ENCODE measurements around the gene SGSM1. TPM values are rescaled to one million over a fixed set of nuclear protein-coding genes. Genes with fewer than 3 reads are reported as not detected.
"Not testable (repeated sequence)": the region's sequence is repeated elsewhere in the genome, so short reads cannot be mapped to it uniquely, and the experiment has no call there.

Gene SGSM1
- total RNA-seq, 2 donors from 2014 or later = 0.17 to 0.75 TPM

DNA sequence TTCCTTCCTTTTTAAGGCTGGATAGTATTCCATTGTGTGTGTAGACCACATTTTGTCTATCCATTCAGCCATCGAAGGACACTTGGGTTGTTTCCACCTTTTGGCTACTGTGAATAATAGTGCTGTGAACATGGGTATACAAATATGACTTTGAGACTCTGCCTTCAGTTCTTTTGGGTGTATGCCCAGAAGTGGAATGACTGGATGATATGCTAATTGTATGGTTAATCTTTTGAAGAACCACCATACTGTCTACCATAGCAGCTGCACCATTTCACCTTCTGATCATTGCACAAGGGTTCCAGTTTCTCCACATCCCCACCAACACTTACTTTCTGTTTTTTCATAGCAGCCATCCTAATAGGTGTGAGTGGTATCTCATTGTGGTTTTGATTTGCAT lies 30.3 kb downstream of the SGSM1 start:
- DNase-seq (ENCODE audit: low spot score) = no peak
- Mint-ChIP-seq H3K27me3 (no peaks in the 10 kb centered on the region), H3K36me3 (no peaks in the 10 kb centered on the region), H3K9me3 (no peaks in the 10 kb centered on the region), H3K4me1 (ENCODE audit: low read depth in 2 of 2) (peaks cover 19 to 26% of the 10 kb centered on the region in 2 donors), H3K4me3 (no peak overlapping the region), H3K27ac (no peak overlapping the region)
- ATAC-seq = peak in 1 of 2 donors; percentile 51

DNA sequence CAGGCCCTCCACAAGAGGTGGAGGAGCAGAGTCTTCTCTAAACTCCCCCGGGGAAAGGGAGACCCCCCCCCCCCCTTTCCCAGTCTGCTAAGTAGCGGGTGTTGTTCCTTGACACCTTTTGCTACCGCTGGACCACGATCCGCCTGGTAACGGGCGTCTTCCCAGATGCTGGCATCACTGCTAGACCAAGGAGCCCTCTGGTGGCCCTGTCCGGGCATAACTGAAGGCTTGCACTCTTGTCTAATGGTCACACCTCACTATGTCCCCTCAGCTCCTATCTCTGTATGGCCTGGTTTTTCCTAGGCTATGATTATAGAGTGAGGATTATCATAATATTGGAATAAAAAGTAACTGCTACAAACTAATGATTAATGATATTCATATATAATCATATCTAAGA lies 31.5 kb downstream of the SGSM1 start:
- H3K36me3 Mint-ChIP-seq; DNase-seq (ENCODE audit: low spot score); H3K27me3 Mint-ChIP-seq; H3K4me3 Mint-ChIP-seq; ATAC-seq; H3K9me3 Mint-ChIP-seq; H3K27ac Mint-ChIP-seq: not testable (repeated sequence)
- peaks cover 22 to 28% of the 10 kb centered on the region in 2 donors for H3K4me1 Mint-ChIP-seq (ENCODE audit: low read depth in 2 of 2)

DNA sequence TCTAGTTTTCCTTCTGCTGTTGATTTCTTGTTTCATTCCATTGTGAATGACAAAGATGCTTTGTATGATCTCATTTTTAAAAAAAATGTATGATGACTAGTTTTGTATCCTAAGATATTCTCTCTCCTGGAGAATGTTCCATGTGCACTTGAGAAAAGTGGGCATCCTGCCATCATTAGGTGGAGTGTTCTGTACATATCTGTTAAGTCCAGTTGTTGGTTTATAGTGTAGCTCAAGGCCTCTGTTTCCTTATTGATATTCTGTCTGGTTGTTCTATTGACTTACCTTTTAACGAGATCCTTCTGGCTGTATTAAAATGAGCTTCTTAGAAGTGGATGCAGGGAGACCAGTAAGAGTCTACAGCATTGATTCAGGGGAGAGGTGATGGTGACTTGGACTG lies 35.2 kb downstream of the SGSM1 start:
- no peak for ATAC-seq
- H3K27ac Mint-ChIP-seq = no peak overlapping the region
- no peaks in the 10 kb centered on the region for H3K27me3 Mint-ChIP-seq
- H3K9me3 Mint-ChIP-seq = no peaks in the 10 kb centered on the region
- H3K36me3 Mint-ChIP-seq = no peaks in the 10 kb centered on the region
- peaks cover 48% of the 10 kb centered on the region in 2 donors for H3K4me1 Mint-ChIP-seq (ENCODE audit: low read depth in 2 of 2)
- DNase-seq (ENCODE audit: low spot score) = no peak
- H3K4me3 Mint-ChIP-seq = no peak overlapping the region

DNA sequence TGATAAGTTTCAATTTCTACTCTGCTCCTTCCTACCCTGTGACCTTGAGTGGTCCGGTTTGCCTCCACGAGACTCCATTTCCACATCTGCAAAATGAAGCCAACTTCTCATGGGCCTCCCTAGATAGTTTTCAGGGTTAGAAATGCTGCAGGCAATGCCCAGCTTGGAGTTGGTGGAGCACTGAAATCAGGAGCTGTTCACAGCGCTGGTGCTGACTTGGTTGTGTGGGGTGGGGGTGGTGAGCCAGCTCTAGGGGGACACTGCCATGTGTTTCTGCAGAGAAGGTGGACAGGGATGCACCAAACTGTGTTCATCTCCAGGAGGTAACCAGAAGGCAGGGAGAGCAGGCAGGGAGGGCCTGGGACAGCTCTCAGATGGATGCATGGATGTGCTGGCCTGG lies 37.0 kb downstream of the SGSM1 start:
- H3K27ac Mint-ChIP-seq = no peak overlapping the region
- no peaks in the 10 kb centered on the region for H3K36me3 Mint-ChIP-seq
- DNase-seq (ENCODE audit: low spot score) (no peak), ATAC-seq (no peak)
- H3K4me3 Mint-ChIP-seq = no peak overlapping the region
- H3K27me3 Mint-ChIP-seq = no peaks in the 10 kb centered on the region
- H3K9me3 Mint-ChIP-seq = no peaks in the 10 kb centered on the region
- peaks cover 42 to 49% of the 10 kb centered on the region in 2 donors for H3K4me1 Mint-ChIP-seq (ENCODE audit: low read depth in 2 of 2)

DNA sequence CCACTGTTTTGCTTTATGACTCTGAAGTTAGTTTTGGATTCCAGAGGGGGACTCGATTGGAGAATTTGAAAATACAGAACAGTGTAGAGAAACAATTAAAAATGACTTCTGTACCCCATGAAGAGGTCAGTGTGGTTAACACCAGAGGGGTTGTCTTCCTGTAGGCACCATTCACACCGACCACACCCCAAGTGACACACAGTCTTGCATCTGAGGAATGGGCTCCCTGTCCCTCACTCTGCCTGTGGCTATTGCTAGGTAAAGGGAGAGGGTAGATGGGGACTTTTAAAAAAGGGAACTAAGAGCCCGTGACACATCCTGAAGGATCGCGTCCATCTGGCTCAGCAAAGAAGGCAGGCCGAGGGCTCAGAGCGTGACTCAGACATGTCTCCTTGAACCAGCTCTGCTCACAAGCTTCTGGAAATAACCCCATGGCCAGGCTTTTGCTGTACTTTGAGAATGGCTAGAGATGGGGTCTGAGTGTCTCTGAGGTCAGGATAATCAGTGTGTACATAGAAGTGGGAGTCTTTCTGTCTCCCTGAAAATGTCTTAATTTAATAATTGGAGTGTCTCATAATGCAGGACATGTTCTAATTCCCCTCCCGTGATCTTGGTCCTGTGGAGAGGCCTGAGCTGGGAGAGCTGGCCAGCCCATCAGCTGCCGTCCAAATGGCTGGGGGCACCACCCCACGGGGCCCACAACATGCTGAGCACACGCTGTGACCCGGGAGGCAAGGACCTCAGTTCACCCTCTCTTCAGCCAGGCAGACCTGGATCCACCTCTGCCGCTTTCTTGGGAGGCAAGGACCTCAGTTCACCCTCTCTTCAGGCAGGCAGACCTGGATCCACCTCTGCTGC lies 39.3 kb downstream of the SGSM1 start:
- H3K4me1 Mint-ChIP-seq (ENCODE audit: low read depth in 2 of 2) = peaks cover 45 to 48% of the 10 kb centered on the region in 2 donors
- H3K27me3 Mint-ChIP-seq = no peaks in the 10 kb centered on the region
- H3K9me3 Mint-ChIP-seq = no peaks in the 10 kb centered on the region
- H3K27ac Mint-ChIP-seq = peak overlapping the region; percentile 21 to 36
- no peaks in the 10 kb centered on the region for H3K36me3 Mint-ChIP-seq
- no peak for DNase-seq (ENCODE audit: low spot score)
- ATAC-seq = peak; percentile 71 to 82
- H3K4me3 Mint-ChIP-seq = peak overlapping the region; percentile 39

DNA sequence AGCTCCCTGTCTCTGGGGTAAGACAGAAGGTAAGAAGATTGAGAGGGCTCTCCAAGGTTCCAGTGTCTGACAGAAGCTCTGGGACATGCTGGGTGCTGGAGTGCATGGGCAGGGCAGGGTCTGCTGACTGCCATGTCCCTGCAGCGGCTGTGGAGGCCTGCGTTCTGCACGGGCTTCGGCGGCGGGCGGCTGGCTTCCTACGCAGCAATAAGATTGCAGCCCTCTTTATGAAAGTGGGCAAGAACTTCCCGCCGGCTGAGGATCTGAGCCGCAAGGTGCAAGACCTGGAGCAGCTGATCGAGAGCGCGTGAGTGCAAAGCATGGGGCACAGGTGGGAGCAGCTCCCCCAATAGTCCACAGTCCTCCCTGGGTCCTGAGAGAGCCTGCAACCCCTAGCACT lies 41.5 kb downstream of the SGSM1 start:
- no peaks in the 10 kb centered on the region for H3K9me3 Mint-ChIP-seq
- H3K4me3 Mint-ChIP-seq = no peak overlapping the region
- no peak for DNase-seq (ENCODE audit: low spot score)
- ATAC-seq = no peak
- peaks cover 45 to 50% of the 10 kb centered on the region in 2 donors for H3K4me1 Mint-ChIP-seq (ENCODE audit: low read depth in 2 of 2)
- H3K27me3 Mint-ChIP-seq = no peaks in the 10 kb centered on the region
- H3K36me3 Mint-ChIP-seq = no peaks in the 10 kb centered on the region
- no peak overlapping the region for H3K27ac Mint-ChIP-seq

DNA sequence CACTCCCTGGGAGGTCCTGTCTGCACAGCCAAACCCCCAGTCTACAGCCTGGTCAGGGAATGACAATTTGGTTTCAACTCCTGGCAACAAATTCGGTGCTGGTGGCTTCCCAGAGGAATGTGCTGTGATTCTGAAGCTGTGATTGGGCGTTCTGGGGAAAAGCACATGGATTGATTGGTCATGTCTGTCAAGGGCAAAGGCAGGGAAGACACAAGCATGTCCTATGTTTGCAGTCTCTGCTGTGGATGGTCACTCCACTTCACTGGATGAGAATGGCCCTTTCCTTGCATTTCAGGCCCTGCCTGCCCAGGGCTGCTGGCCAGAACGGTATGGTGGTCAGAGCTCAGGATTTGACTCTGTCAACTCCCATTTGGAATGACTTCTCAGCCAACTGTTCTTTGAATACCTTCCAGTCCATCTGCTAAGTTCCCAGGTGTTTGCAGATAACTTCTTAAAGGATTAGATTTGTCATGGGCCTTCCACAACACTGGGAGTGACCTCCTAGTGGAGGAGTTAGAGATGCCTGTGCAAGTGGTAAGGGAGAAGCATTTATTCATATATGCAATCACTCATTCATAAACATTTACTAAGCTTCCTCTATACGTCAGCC lies 42.7 kb downstream of the SGSM1 start:
- DNase-seq (ENCODE audit: low spot score) (no peak), ATAC-seq (no peak)
- Mint-ChIP-seq H3K4me1 (ENCODE audit: low read depth in 2 of 2) (peaks cover 33 to 41% of the 10 kb centered on the region in 2 donors), H3K27me3 (no peaks in the 10 kb centered on the region), H3K27ac (no peak overlapping the region), H3K9me3 (no peaks in the 10 kb centered on the region), H3K4me3 (no peak overlapping the region), H3K36me3 (no peaks in the 10 kb centered on the region)

DNA sequence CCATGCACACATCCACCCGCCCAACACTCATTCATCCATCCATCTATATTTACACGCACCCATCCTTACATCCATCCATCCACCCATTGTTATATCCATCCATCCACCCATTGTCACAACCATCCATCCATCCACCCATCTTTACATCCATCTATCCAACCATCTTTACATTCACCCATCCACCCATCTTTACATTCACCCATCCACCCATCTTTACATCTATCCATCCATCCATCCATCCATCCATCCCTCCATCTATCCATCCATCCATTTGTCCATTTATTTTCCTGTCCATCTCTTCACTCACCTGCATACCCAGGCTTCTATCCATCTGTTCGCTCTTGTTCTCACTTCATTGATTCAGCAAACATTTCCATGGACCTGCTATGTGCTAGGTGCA lies 49.8 kb downstream of the SGSM1 start:
- peaks cover 0 to 3% of the 10 kb centered on the region in 2 donors for H3K4me1 Mint-ChIP-seq (ENCODE audit: low read depth in 2 of 2)
- no peak for ATAC-seq
- no peaks in the 10 kb centered on the region for H3K27me3 Mint-ChIP-seq
- DNase-seq (ENCODE audit: low spot score) = no peak
- peaks cover 8% of the 10 kb centered on the region for H3K36me3 Mint-ChIP-seq
- H3K4me3 Mint-ChIP-seq = no peak overlapping the region
- H3K27ac Mint-ChIP-seq = no peak overlapping the region
- no peaks in the 10 kb centered on the region for H3K9me3 Mint-ChIP-seq

DNA sequence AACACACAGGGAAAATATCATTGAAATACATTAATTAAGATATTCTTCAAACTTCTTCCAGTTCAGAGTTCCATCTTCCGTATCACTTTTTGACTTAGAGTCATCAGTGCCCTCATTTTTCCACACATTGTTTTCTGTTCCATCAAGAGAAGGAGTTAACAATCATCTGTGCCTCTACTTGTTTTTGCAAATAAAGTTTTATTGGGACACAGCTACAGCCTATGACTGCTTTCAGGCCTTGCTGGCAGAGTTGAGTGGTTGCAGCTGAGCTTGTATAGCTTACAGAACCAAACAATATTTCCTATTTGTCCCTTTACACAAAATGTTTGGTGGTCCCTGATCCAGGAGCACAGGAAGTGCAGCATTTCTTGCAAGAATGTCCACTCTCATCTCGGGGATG lies 51.6 kb downstream of the SGSM1 start:
- H3K9me3 Mint-ChIP-seq = no peaks in the 10 kb centered on the region
- no peaks in the 10 kb centered on the region for H3K4me1 Mint-ChIP-seq (ENCODE audit: low read depth in 2 of 2)
- H3K27ac Mint-ChIP-seq = no peak overlapping the region
- peaks cover 8% of the 10 kb centered on the region for H3K36me3 Mint-ChIP-seq
- ATAC-seq (no peak), DNase-seq (ENCODE audit: low spot score) (no peak)
- H3K27me3 Mint-ChIP-seq = no peaks in the 10 kb centered on the region
- H3K4me3 Mint-ChIP-seq = no peak overlapping the region

DNA sequence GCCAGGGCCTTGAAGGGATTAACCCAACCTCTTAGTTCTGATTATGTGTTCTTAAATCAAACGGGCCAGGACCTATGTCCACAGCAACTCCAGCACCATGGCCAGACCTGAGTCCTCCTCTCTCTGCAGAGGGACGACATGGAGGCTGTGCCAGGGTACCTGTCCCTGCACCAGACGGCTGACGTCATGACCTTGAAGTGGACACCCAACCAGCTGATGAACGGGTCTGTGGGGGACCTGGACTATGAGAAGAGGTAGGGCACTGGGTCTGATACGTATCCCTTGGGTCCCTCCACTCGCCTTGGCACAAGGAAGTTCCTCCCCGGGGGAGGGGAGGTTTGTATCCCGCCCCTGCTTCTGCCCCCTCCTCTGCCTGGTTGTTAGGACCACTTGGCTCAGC lies 53.6 kb downstream of the SGSM1 start:
- no peak overlapping the region for H3K4me3 Mint-ChIP-seq
- H3K4me1 Mint-ChIP-seq (ENCODE audit: low read depth in 2 of 2) = no peaks in the 10 kb centered on the region
- DNase-seq (ENCODE audit: low spot score) (no peak), ATAC-seq (no peak)
- H3K27me3 Mint-ChIP-seq = no peaks in the 10 kb centered on the region
- H3K36me3 Mint-ChIP-seq = peaks cover 13% of the 10 kb centered on the region
- no peaks in the 10 kb centered on the region for H3K9me3 Mint-ChIP-seq
- no peak overlapping the region for H3K27ac Mint-ChIP-seq

DNA sequence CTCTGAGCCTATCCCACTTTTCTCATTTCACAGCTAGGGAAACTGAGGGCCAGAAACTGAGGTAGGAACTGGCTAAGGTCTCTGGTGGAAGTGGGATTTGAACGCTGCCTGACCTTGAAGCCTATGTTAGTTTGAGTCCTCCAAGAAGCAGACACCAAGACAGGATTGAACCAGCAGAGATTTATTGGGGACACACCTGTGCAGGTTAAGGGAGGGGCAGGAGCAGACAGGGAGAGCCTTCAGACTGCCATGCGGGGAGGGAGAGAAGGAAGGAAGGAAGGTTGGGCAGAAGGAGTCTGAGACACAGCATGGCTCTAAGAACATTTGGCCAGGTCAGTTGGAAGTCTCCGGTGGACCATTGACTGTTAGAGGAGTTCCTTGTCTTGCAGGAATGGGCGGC lies 59.5 kb downstream of the SGSM1 start:
- Mint-ChIP-seq H3K4me1 (ENCODE audit: low read depth in 2 of 2) (no peaks in the 10 kb centered on the region), H3K27me3 (no peaks in the 10 kb centered on the region), H3K27ac (no peak overlapping the region), H3K36me3 (peaks cover 5% of the 10 kb centered on the region), H3K4me3 (no peak overlapping the region), H3K9me3 (no peaks in the 10 kb centered on the region)
- DNase-seq (ENCODE audit: low spot score) (no peak), ATAC-seq (no peak)

DNA sequence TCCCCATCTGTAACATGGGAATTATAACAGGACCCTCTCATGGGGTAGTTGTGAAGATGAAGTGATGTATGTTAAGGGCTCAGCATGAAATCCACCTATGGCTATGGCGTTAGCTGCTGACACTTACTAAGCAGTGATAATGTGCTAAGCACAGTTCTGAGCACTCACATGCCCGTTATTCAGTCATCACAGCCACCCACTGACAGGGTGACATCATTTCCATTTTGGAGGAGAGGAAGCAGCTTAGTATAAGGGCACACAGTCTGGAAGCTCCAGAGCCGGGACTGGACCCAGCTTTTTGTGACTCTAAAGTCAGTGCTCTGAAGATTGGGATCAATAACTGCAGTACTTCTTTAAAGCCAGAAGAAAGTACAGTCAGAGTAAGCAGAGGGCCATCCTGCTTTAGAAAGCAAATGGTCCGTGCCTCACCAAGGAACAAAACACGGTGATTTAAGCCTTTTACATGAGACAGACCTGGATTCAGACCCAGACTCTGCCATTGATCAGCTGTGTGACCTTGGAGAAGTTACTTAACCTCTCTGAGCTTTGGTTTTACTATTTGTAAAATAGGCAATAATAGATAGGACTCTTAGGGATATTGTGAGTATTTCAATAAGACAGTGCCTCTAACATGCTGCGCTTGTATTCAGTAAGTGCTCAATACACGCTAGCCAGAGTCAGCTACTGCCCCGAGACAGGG lies 61.5 kb downstream of the SGSM1 start:
- peaks cover 5% of the 10 kb centered on the region for H3K36me3 Mint-ChIP-seq
- ATAC-seq (peak in 1 of 2 donors; percentile 28), DNase-seq (ENCODE audit: low spot score) (no peak)
- H3K27me3 Mint-ChIP-seq = no peaks in the 10 kb centered on the region
- no peak overlapping the region for H3K4me3 Mint-ChIP-seq
- no peaks in the 10 kb centered on the region for H3K9me3 Mint-ChIP-seq
- H3K27ac Mint-ChIP-seq = no peak overlapping the region
- H3K4me1 Mint-ChIP-seq (ENCODE audit: low read depth in 2 of 2) = no peaks in the 10 kb centered on the region

DNA sequence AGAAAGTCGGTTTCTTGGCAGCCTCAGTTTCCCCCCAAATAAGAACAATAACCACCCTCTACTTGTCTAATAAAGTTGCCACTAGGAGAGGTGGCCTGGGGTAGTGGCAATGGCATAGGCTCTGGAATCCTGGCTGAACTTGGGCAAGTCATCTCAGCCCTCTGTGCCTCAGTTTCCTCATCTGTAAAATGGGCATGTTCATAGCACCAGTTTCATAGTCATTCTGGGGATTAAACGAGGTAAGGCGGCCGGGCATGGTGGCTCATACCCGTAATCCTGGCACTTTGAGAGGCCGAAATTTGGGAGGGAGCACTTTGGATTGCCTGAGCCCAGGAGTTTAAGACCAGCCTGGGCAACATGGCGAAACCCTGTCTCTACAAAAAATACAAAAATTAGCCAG lies 63.0 kb downstream of the SGSM1 start:
- Mint-ChIP-seq H3K9me3 (no peaks in the 10 kb centered on the region), H3K4me3 (no peak overlapping the region), H3K27ac (no peak overlapping the region), H3K27me3 (no peaks in the 10 kb centered on the region), H3K4me1 (ENCODE audit: low read depth in 2 of 2) (no peaks in the 10 kb centered on the region), H3K36me3 (peaks cover 4% of the 10 kb centered on the region)
- ATAC-seq (no peak), DNase-seq (ENCODE audit: low spot score) (no peak)

DNA sequence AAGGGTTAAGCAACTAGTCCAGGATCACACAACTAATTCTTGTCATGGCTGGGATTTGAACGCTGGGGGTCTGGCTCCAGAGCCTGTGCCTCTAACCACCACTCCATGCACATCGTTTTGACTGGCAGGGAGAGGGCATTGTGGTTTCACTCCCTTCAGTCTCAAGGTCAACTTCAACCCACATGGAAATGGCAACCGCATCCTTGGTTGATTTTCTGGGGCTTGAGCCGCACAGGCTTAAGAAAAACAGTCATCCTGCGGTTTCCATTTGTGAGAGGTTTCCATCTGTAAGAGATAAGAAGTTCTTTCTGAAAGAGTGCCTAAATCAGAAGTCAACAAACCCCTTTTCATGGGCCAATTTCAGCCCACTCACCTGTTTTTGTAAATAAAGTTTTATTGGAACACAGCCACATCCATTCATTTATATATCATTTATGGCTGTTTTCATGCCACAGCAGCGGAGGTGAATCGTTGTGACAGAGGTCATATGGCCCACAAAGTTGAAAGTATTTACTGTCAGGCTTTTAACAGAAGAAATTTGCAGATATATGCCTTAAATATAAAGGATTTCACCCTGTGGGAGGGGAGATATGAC lies 65.7 kb downstream of the SGSM1 start:
- H3K4me1 Mint-ChIP-seq (ENCODE audit: low read depth in 2 of 2) = no peaks in the 10 kb centered on the region
- H3K4me3 Mint-ChIP-seq = no peak overlapping the region

More for the DNA sequence above, 65.7 kb downstream of the SGSM1 start:
- ATAC-seq = no peak
- no peaks in the 10 kb centered on the region for H3K9me3 Mint-ChIP-seq
- H3K36me3 Mint-ChIP-seq = no peaks in the 10 kb centered on the region
- no peaks in the 10 kb centered on the region for H3K27me3 Mint-ChIP-seq
- DNase-seq (ENCODE audit: low spot score) = no peak
- H3K27ac Mint-ChIP-seq = no peak overlapping the region

Measured in natural killer cell treated with Interleukin-12 subunit alpha and Interleukin-12 subunit beta and Interleukin-15 and Interleukin-18, amount 100 ng/mL, for 72 hours (primary cell).